Mesenchymal stem cell (in vitro differentiated cells and primary cell): ENCODE data around the gene CDCA8.
A peak's percentile ranks its signal among the peaks of the same experiment; 100 is the strongest.
"Not testable (repeated sequence)": the region's sequence is repeated elsewhere in the genome, so short reads cannot be mapped to it uniquely, and the experiment has no call there.

ENCODE experiments used
- DNase-seq: peaks from one replicate; pipeline ENCODE4 v3.0.0-alpha.2; 2013
- H2AFZ ChIP-seq: one replicate; pipeline ENCODE4 v1.6.1; 2013; ENCODE audit warnings: low read depth, mild to moderate bottlenecking, control low read depth, inconsistent platforms, low read length, moderate library complexity
- H2AK5ac ChIP-seq: 2 replicates; pipeline ENCODE4 v1.6.1; 2013; ENCODE audit warnings: low read length, moderate library complexity, mild to moderate bottlenecking, inconsistent platforms; ENCODE audit not compliant: severe bottlenecking
- H2BK120ac ChIP-seq: one replicate; pipeline ENCODE4 v1.6.1; 2013; ENCODE audit warnings: low read depth, mild to moderate bottlenecking, inconsistent platforms, low read length, moderate library complexity
- H2BK12ac ChIP-seq, 2 experiments: one replicate each; pipeline ENCODE4 v1.6.1; 2013; ENCODE audit warnings: inconsistent platforms in 2 of 2, low read length in 2 of 2, mild to moderate bottlenecking in 2 of 2, moderate library complexity in 2 of 2, control low read depth in 1 of 2
- H2BK15ac ChIP-seq: one replicate; pipeline ENCODE4 v1.6.1; 2013; ENCODE audit warnings: mild to moderate bottlenecking, low read depth, inconsistent platforms; ENCODE audit not compliant: poor library complexity, severe bottlenecking
- H2BK5ac ChIP-seq: 2 replicates; pipeline ENCODE4 v1.6.1; 2013; ENCODE audit warnings: low read depth, mild to moderate bottlenecking, low read length, control low read depth, inconsistent platforms; ENCODE audit not compliant: poor library complexity, severe bottlenecking
- H3K14ac ChIP-seq, 2 experiments: one replicate each; pipeline ENCODE4 v1.6.1; 2013; ENCODE audit warnings: inconsistent platforms in 2 of 2, low read length in 2 of 2, control low read depth in 1 of 2, mild to moderate bottlenecking in 1 of 2, moderate library complexity in 1 of 2
- H3K18ac ChIP-seq, 2 experiments: one replicate each; pipeline ENCODE4 v1.6.1; 2013; ENCODE audit warnings: inconsistent platforms in 2 of 2, low read length in 2 of 2, control low read depth in 1 of 2, low read depth in 1 of 2, mild to moderate bottlenecking in 1 of 2
- H3K23ac ChIP-seq, 2 experiments: one replicate each; pipeline ENCODE4 v1.6.1; 2013; ENCODE audit warnings: inconsistent platforms in 2 of 2, low read length in 2 of 2, mild to moderate bottlenecking in 2 of 2, moderate library complexity in 2 of 2, control low read depth in 1 of 2
- H3K27ac ChIP-seq: 2 replicates; pipeline ENCODE4 v1.5.1; 2013; ENCODE audit warnings: mild to moderate bottlenecking, moderate library complexity, low read length, control low read depth, inconsistent platforms; ENCODE audit not compliant: poor library complexity, severe bottlenecking
- H3K27me3 ChIP-seq, 2 experiments: 2 replicates each; pipeline versions ENCODE4 v1.6.1 to v1.7.0; 2013; ENCODE audit warnings: low read length in 2 of 2, mild to moderate bottlenecking in 2 of 2, moderate library complexity in 2 of 2, control low read depth in 1 of 2, inconsistent platforms in 1 of 2; ENCODE audit not compliant: control insufficient read depth in 1 of 2, insufficient read depth in 1 of 2
- H3K36me3 ChIP-seq, 2 experiments: 2 replicates each; pipeline versions ENCODE4 v1.6.1 to v1.7.0; 2013; ENCODE audit warnings: low read length in 2 of 2, control low read depth in 1 of 2, inconsistent platforms in 1 of 2, low read depth in 1 of 2, mild to moderate bottlenecking in 1 of 2; ENCODE audit not compliant: insufficient read depth in 2 of 2, control insufficient read depth in 1 of 2
- H3K4ac ChIP-seq, 2 experiments: one replicate each; pipeline ENCODE4 v1.6.1; 2013; ENCODE audit warnings: inconsistent platforms in 2 of 2, low read length in 2 of 2, mild to moderate bottlenecking in 2 of 2, moderate library complexity in 2 of 2, control low read depth in 1 of 2, low read depth in 1 of 2
- H3K4me1 ChIP-seq: 2 replicates; pipeline ENCODE4 v1.6.1; 2013; ENCODE audit warnings: low read depth, low read length, control low read depth; ENCODE audit not compliant: control insufficient read depth, insufficient read depth
- H3K4me2 ChIP-seq: 2 replicates; pipeline ENCODE4 v1.6.1; 2013; ENCODE audit warnings: low read length, mild to moderate bottlenecking, inconsistent platforms; ENCODE audit not compliant: poor library complexity, severe bottlenecking
- H3K4me3 ChIP-seq, 2 experiments: 2 replicates each; pipeline versions ENCODE4 v1.5.1 to v1.7.0; 2013; ENCODE audit warnings: low read length in 2 of 2, mild to moderate bottlenecking in 2 of 2, control low read depth in 1 of 2, low read depth in 1 of 2; ENCODE audit not compliant: insufficient read depth in 1 of 2
- H3K79me1 ChIP-seq: replicated peaks from 2 replicates; pipeline ENCODE4 v1.6.1; 2013; ENCODE audit warnings: mild to moderate bottlenecking, control low read depth, low read length, inconsistent platforms; ENCODE audit not compliant: poor library complexity, severe bottlenecking
- H3K9ac ChIP-seq: 2 replicates; pipeline ENCODE4 v1.7.0; 2013; ENCODE audit warnings: mild to moderate bottlenecking, low read length, moderate library complexity
- H3K9me3 ChIP-seq: 2 replicates; pipeline ENCODE4 v1.7.0; 2013; ENCODE audit warnings: mild to moderate bottlenecking, low read length; ENCODE audit not compliant: control insufficient read depth
- H4K8ac ChIP-seq: one replicate; pipeline ENCODE4 v1.6.1; 2013; ENCODE audit warnings: inconsistent platforms, mild to moderate bottlenecking, low read length, moderate library complexity
- H4K91ac ChIP-seq: one replicate; pipeline ENCODE4 v1.6.1; 2013; ENCODE audit warnings: mild to moderate bottlenecking, low read length, inconsistent platforms
- WGBS: methylation state at CpG from one replicate; pipeline ENCODE4 v1.1.7; 2013; ENCODE audit warnings: mixed read lengths; 5-methylcytosine and 5-hydroxymethylcytosine counted together

The CDCA8 gene

DNA sequence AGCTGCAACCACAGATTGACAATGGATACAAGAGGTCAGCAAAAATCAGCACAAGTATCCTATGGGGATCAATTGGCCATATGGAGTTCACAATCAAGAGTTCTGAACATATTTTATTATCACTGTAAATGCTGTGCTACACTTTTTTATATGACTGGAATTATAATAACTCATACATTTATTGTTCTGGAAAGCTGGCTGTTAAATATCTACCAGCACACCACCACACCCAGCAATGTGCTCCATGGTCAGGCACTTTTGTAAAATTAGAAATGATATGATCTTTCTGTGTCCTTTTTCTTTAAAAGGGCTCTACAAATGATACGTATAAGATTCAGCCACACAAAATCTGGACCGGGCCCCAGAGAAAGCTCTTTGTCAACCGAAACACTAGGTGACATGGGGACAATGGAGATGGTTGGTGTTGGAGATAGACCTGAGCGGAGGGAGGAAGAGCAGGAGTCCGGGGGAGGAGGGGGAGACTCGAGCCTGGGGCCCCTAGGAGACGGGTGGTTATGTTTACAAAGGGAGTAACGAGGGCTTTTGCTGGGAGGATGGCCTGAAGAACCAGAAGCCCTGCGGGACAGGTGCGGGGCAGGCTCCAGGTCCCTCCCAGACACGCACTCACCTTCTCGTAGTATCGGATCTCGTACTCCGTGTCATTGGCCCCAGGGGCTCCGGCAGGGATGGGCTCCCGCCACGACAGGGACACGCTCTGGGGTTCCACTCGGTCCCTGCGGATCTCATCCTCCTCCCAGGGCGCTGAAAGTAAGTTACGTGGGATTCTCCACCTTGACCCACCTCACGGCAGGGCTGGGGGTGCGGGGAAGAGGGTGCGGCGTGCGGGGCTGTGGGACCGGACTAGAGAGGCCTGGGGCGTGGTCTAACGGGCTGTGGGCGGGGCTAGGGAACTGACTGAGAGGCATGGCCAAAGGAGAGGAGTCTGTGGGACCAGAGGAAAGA is 42.6 kb downstream of the CDCA8 start:
- peaks cover 34 to 62% of the 10 kb centered on the region in 2 experiments for H3K27me3 ChIP-seq
- H3K4me3 ChIP-seq, result peak overlapping the region in 1 of 2 experiments; percentile 22
- no peak overlapping the region for H2BK12ac ChIP-seq
- DNase-seq, result no peak
- H3K9ac ChIP-seq, result no peak overlapping the region
- H4K8ac ChIP-seq, result no peak overlapping the region
- no peak overlapping the region for H2BK120ac ChIP-seq
- H2BK5ac ChIP-seq, result no peak overlapping the region
- H2AK5ac ChIP-seq, result no peak overlapping the region
- H3K27ac ChIP-seq, result no peak overlapping the region
- H3K36me3 ChIP-seq, result no peaks in the 10 kb centered on the region
- H3K23ac ChIP-seq, result no peak overlapping the region
- H2AFZ ChIP-seq, result no peak overlapping the region
- no peak overlapping the region for H3K14ac ChIP-seq
- no peak overlapping the region for H3K4me2 ChIP-seq
- no peak overlapping the region for H4K91ac ChIP-seq
- no peak overlapping the region for H3K4ac ChIP-seq
- peaks cover 2% of the 10 kb centered on the region for H3K4me1 ChIP-seq
- peaks cover 3% of the 10 kb centered on the region for H3K9me3 ChIP-seq
- H3K79me1 ChIP-seq, result no peaks in the 10 kb centered on the region
- no peak overlapping the region for H2BK15ac ChIP-seq
- no peak overlapping the region for H3K18ac ChIP-seq
- 19% methylated on average over 30 of the region's 32 CpGs for WGBS

DNA sequence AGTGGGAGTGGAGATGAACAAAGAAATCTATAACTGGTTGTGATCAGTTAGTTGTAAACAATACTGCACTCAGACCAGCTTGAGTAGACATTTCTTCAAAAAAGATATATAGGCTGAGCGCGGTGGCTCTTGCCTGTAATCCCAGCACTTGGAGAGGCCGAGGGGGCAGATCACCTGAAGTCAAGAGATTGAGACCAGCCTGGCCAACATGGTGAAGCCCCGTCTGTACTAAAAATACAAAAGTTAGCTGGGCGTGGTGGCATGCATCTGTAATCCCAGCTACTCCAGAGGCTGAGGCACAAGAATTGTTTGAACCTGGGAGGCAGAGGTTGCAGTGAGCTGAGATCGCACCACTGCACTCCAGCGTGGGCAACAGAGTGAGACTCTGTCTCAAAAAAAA is 45.7 kb downstream of the CDCA8 start:
- peaks cover 36 to 61% of the 10 kb centered on the region in 2 experiments for H3K27me3 ChIP-seq
- H2BK15ac ChIP-seq, H3K36me3 ChIP-seq, H2AFZ ChIP-seq, H3K9me3 ChIP-seq, H3K14ac ChIP-seq, H2BK120ac ChIP-seq, H3K4ac ChIP-seq, H4K91ac ChIP-seq, H3K4me3 ChIP-seq, H3K27ac ChIP-seq, H3K4me2 ChIP-seq, DNase-seq, H2BK12ac ChIP-seq, H2AK5ac ChIP-seq, H3K18ac ChIP-seq, H4K8ac ChIP-seq, H3K4me1 ChIP-seq, H3K79me1 ChIP-seq, H3K9ac ChIP-seq, H2BK5ac ChIP-seq, H3K23ac ChIP-seq: not testable (repeated sequence)
- WGBS, result 79% methylated on average over 5 of the region's 7 CpGs

GRCh38 chr1:37738619-37739018 is 46.3 kb downstream of the CDCA8 start:
- not testable (repeated sequence) for H4K91ac ChIP-seq, H2BK5ac ChIP-seq, H3K27ac ChIP-seq, H3K4ac ChIP-seq, H3K14ac ChIP-seq, H2BK120ac ChIP-seq, H2BK15ac ChIP-seq, H3K4me3 ChIP-seq, H4K8ac ChIP-seq, H2BK12ac ChIP-seq, H3K18ac ChIP-seq, H3K9me3 ChIP-seq, H3K4me1 ChIP-seq, H2AFZ ChIP-seq, H3K9ac ChIP-seq, H3K36me3 ChIP-seq, DNase-seq, H3K4me2 ChIP-seq, H2AK5ac ChIP-seq, H3K23ac ChIP-seq, H3K79me1 ChIP-seq
- WGBS, result 100% methylated on average over 1 of the region's 4 CpGs
- H3K27me3 ChIP-seq, result peaks cover 32 to 59% of the 10 kb centered on the region in 2 experiments

DNA sequence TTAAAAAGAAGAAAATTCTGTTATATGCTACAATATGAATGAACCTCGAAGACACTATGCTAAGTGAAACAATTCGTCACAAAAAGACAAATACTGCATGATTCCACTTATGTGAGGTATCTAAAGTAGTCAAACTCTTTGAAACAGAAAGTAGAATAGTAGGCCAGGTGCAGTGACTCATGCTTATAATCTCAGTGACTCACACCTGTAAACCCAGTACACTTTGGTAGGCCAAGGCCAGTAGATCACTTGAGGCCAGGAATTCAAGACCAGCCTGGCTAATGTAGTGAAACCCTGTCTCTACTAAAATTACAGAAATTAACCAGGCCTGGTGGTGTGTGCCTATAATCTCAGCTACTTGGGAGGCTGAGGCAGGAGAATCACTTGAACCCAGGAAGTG is 46.9 kb downstream of the CDCA8 start:
- no peak overlapping the region for H3K18ac ChIP-seq
- H3K14ac ChIP-seq, result no peak overlapping the region
- H3K4ac ChIP-seq, result no peak overlapping the region
- peaks cover 3% of the 10 kb centered on the region for H3K9me3 ChIP-seq
- no peak for DNase-seq
- H3K27me3 ChIP-seq, result peaks cover 29 to 54% of the 10 kb centered on the region in 2 experiments
- no peak overlapping the region for H2BK5ac ChIP-seq
- H3K23ac ChIP-seq, result no peak overlapping the region
- WGBS, result no CpG with 5 or more reads among the region's 2 CpGs
- no peak overlapping the region for H3K4me3 ChIP-seq
- H4K91ac ChIP-seq, result no peak overlapping the region
- no peaks in the 10 kb centered on the region for H3K79me1 ChIP-seq
- H4K8ac ChIP-seq, result no peak overlapping the region
- H3K4me1 ChIP-seq, result peaks cover 2% of the 10 kb centered on the region
- no peak overlapping the region for H2BK120ac ChIP-seq
- H3K4me2 ChIP-seq, result no peak overlapping the region
- no peak overlapping the region for H2BK12ac ChIP-seq
- H3K27ac ChIP-seq, result no peak overlapping the region
- no peak overlapping the region for H2BK15ac ChIP-seq
- H3K9ac ChIP-seq, result no peak overlapping the region
- no peaks in the 10 kb centered on the region for H3K36me3 ChIP-seq
- H2AFZ ChIP-seq, result no peak overlapping the region
- no peak overlapping the region for H2AK5ac ChIP-seq
